PFSK-1 (cell line): ENCODE measurements around the gene ATP8B1.

Source experiments
- FOXP2 ChIP-seq: optimal IDR thresholded peaks from 2 replicates; pipeline ENCODE3; 2011; ENCODE audit warnings: borderline replicate concordance, control low read depth, inconsistent platforms; ENCODE audit not compliant: insufficient read depth; ENCODE audit errors: extremely low read length, extremely low read depth
- POLR2AphosphoS5 ChIP-seq: IDR thresholded peaks from 2 replicates; pipeline ENCODE4 v1.6.1; 2012; ENCODE audit warnings: low read depth, mild to moderate bottlenecking, control low read depth, low read length, moderate library complexity
- SIN3A ChIP-seq: IDR thresholded peaks from 2 replicates; pipeline ENCODE4 v1.6.1; 2012; ENCODE audit warnings: mild to moderate bottlenecking, low read length, moderate library complexity, borderline replicate concordance; ENCODE audit not compliant: insufficient read depth
- TAF1 ChIP-seq: IDR thresholded peaks from 2 replicates; pipeline ENCODE4 v1.6.1; 2012; ENCODE audit warnings: low read length, control low read depth, borderline replicate concordance; ENCODE audit not compliant: insufficient read depth
- TF ChIP-seq, protein P1 (sequence below), 2 experiments: IDR thresholded peaks; 2 replicates each; pipeline versions ENCODE4 v1.6.1 to v1.8.0; 2011 to 2012; ENCODE audit warnings: low read depth in 2 of 2, low read length in 2 of 2, control low read depth in 1 of 2, inconsistent platforms in 1 of 2, mild to moderate bottlenecking in 1 of 2, moderate library complexity in 1 of 2; ENCODE audit not compliant: insufficient read depth in 1 of 2

Gene ATP8B1

DNA sequence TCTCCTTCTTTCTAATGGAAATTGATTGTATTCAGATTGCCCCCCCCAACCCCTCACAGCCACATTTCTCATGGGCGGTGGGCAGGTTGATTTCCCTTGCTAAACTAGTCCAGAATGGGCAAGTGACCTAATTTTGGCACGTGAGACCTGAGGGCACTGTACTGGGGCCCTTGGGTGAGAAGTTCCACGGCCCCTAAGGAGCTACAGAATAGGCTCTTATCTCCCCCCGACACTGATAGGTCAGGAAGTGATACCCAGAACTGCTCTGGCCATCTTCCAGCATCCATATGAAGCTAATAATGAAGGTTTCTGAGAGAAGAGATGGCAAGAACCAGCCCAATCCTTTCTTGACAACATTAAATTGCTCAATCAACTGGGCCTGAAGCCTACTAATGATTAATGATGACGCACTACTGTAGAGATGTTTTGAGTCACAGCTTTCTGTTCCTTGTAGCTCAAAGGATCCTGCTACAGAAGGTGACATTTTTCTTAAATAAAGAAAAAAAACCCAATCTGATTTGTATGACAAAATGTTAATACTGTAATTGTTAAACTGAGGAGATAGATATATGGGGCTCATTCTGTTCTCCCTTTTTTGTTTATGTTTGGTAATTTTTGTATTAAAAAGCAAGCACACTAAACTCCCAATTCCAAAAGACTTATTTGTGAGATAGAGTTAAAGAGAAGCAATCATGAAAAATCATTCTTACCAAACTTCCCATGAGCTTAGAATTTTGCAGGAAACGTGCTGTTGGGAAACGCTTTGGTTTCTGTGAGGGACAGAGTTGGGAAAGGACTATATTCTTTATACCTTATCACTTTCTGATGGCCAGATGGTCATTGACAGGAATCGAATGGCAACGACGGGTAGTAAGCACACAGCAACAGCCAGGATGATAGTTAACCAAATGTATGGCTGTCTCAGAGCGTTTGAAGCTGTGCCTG is 153.3 kb downstream of the ATP8B1 start:
- TF ChIP-seq FOXP2 = no peak
- no peak for TF ChIP-seq SIN3A
- TF ChIP-seq TAF1 = no peak
- TF ChIP-seq, protein P1, sequence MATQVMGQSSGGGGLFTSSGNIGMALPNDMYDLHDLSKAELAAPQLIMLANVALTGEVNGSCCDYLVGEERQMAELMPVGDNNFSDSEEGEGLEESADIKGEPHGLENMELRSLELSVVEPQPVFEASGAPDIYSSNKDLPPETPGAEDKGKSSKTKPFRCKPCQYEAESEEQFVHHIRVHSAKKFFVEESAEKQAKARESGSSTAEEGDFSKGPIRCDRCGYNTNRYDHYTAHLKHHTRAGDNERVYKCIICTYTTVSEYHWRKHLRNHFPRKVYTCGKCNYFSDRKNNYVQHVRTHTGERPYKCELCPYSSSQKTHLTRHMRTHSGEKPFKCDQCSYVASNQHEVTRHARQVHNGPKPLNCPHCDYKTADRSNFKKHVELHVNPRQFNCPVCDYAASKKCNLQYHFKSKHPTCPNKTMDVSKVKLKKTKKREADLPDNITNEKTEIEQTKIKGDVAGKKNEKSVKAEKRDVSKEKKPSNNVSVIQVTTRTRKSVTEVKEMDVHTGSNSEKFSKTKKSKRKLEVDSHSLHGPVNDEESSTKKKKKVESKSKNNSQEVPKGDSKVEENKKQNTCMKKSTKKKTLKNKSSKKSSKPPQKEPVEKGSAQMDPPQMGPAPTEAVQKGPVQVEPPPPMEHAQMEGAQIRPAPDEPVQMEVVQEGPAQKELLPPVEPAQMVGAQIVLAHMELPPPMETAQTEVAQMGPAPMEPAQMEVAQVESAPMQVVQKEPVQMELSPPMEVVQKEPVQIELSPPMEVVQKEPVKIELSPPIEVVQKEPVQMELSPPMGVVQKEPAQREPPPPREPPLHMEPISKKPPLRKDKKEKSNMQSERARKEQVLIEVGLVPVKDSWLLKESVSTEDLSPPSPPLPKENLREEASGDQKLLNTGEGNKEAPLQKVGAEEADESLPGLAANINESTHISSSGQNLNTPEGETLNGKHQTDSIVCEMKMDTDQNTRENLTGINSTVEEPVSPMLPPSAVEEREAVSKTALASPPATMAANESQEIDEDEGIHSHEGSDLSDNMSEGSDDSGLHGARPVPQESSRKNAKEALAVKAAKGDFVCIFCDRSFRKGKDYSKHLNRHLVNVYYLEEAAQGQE (IDR thresholded peaks at IDR 0.05; ENCODE audit: insufficient read depth in 1 of 2, low read depth in 2 of 2, low read length in 2 of 2) = no peak

DNA sequence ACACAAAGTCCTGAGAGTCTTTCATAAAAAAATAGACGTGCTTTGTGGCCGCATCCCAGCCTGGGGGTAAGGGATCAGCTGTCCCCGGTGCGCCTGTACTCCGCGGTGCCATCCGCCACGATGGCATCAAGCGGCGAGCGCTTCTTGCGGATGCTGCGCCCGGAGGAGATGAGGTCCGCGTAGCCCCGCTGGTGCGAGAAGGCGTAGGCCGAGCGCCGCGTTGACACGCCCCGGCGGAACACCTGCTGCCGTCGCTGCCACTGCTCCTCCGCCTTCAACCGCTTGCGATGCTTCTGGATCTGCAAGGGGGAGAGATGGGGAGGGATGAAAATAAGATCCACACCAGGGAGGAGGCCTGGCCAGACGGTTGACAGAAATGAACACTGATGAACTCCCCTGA is 154.7 kb downstream of the ATP8B1 start:
- TF ChIP-seq TAF1 (no peak), POLR2AphosphoS5 (no peak), SIN3A (no peak), FOXP2 (no peak)
- TF ChIP-seq, protein P1 (IDR thresholded peaks at IDR 0.05; ENCODE audit: insufficient read depth in 1 of 2, low read depth in 2 of 2, low read length in 2 of 2) = no peak

- TF ChIP-seq TAF1 (no peak), SIN3A (no peak), FOXP2 (no peak), POLR2AphosphoS5 (no peak)
- TF ChIP-seq, protein P1 (IDR thresholded peaks at IDR 0.05; ENCODE audit: insufficient read depth in 1 of 2, low read depth in 2 of 2, low read length in 2 of 2) = no peak
Measured at GRCh38 chr18:57644540-57644939, 158.6 kb downstream of the ATP8B1 start.

DNA sequence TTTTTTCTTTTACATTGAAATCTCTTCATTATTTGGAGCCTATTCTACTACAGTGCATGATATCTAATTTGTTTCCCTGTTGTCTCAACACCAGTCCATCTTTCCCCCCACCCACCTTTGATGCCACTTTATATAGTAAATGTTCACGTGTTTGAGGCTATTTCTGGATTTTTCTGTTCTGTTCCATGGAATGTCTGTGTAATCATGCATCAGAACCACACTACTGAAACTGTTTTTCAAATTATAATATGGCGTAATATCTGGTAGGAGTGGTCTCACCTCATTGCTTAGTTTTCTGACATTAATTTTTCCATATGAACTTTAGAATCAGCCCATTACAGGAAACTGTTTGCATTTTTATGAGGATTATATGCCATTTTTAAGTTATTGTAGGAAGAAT is 162.4 kb downstream of the ATP8B1 start:
- TF ChIP-seq POLR2AphosphoS5 = no peak
- TF ChIP-seq FOXP2 = no peak
- no peak for TF ChIP-seq TAF1
- TF ChIP-seq, protein P1 (IDR thresholded peaks at IDR 0.05; ENCODE audit: insufficient read depth in 1 of 2, low read depth in 2 of 2, low read length in 2 of 2) = no peak
- no peak for TF ChIP-seq SIN3A

DNA sequence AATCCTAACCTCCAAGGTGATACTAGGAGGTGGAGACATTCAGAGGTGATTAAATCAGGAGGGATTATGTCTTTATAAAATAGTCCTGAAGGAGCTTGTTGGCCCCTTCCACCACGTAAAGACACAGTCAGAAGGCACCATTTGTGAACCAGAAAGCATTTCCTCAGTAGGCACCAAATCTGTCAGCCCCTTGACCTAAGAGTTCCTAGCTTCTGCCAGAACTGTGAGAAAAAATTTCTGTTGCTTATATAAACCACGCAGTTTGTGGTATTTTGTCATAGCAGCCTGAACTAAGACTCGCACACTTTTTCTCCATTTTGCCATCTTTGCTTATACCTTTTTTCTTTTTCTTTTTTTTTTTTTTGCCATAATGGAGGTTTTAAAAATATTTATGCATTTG is 162.9 kb downstream of the ATP8B1 start:
- no peak for TF ChIP-seq POLR2AphosphoS5
- TF ChIP-seq FOXP2 = no peak
- no peak for TF ChIP-seq SIN3A
- no peak for TF ChIP-seq TAF1
- TF ChIP-seq, protein P1 (IDR thresholded peaks at IDR 0.05; ENCODE audit: insufficient read depth in 1 of 2, low read depth in 2 of 2, low read length in 2 of 2) = no peak
